Calu3 (cell line): ENCODE data around the gene SAFB. TPM values are rescaled to one million over a fixed set of nuclear protein-coding genes. Genes with fewer than 3 reads are reported as not detected.

ENCODE experiments used
- BruUV-seq: library from RNA; stranded (reverse); fragments of 400-500 nt; replicated peaks from 2 replicates; lab custom pipeline; 2021; lab: Mats Ljungman, UMichigan
- CTCF ChIA-PET: fragments of 300-600 bp; sonication (Branson Sonifier 250); formaldehyde crosslinking; loops from one replicate; lab custom pipeline; 2022; ENCODE audit warnings: antibody characterized with exemption; lab: Charles Lee
- DNase-seq: peaks from one replicate; pipeline ENCODE4 v3.0.0; 2022
- H3K27ac Mint-ChIP-seq: one replicate; pipeline ENCODE4 v1.8.0; 2022; ENCODE audit warnings: mixed read lengths; ENCODE audit not compliant: unreplicated experiment
- H3K27me3 Mint-ChIP-seq: one replicate; pipeline ENCODE4 v1.8.0; 2022; ENCODE audit warnings: mixed read lengths; ENCODE audit not compliant: unreplicated experiment
- H3K36me3 Mint-ChIP-seq: one replicate; pipeline ENCODE4 v1.8.0; 2022; ENCODE audit warnings: mild to moderate bottlenecking, moderate library complexity, mixed read lengths; ENCODE audit not compliant: insufficient read depth, unreplicated experiment
- H3K4me1 Mint-ChIP-seq: one replicate; pipeline ENCODE4 v1.8.0; 2022; ENCODE audit warnings: mild to moderate bottlenecking, low read depth, mixed read lengths; ENCODE audit not compliant: unreplicated experiment
- H3K4me3 Mint-ChIP-seq: one replicate; pipeline ENCODE4 v1.8.0; 2022; ENCODE audit warnings: mild to moderate bottlenecking, low read depth, moderate library complexity, mixed read lengths; ENCODE audit not compliant: unreplicated experiment
- H3K9me3 Mint-ChIP-seq: one replicate; pipeline ENCODE4 v1.8.0; 2022; ENCODE audit warnings: low read depth, mixed read lengths; ENCODE audit not compliant: unreplicated experiment
- intact Hi-C: fragments of 100-400 bp; cut with micrococcal nuclease; formaldehyde crosslinking; loops from one replicate; pipeline ENCODE4 v1.10.0; 2022; ENCODE audit not compliant: unreplicated experiment
- total RNA-seq: library from RNA; stranded (reverse); gene quantifications from 2 replicates; pipeline ENCODE4 v1.2.3, GENCODE V29; 2022
- TF ChIP-seq, protein P1 (sequence below): fragments of 200-600 bp; IDR thresholded peaks from one replicate; pipeline ENCODE4 v1.8.0; 2022; ENCODE audit warnings: antibody characterized with exemption; ENCODE audit not compliant: unreplicated experiment

SAFB gene
- total RNA-seq, 1 experiment from 2014 or later: 87.3 TPM

DNA sequence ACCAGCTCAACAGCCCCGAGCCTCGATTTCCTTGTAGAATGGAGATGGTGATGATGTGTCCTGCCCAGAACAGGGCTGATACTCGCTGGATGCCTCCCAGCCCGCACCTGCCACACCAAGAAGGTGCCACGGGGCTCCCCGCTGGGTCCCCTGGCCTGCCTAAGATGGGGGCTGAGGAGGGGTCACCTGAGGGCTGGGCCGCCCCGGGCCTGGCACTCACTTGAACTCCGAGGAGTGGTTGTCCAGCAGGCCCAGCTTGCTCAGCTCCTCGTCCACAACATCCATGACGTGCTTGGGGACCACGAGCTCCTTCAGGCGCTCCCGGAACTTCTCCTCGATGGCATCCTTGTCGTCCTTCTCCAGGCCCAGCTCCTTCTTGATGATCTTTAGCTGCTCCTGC lies 82.7 kb downstream of the SAFB start:
- no peaks in the 10 kb centered on the region for H3K27me3 Mint-ChIP-seq
- H3K36me3 Mint-ChIP-seq: peaks cover 64% of the 10 kb centered on the region
- H3K4me3 Mint-ChIP-seq: no peak overlapping the region
- DNase-seq: no peak
- BruUV-seq: no TSS peak
- TF ChIP-seq, protein P1, sequence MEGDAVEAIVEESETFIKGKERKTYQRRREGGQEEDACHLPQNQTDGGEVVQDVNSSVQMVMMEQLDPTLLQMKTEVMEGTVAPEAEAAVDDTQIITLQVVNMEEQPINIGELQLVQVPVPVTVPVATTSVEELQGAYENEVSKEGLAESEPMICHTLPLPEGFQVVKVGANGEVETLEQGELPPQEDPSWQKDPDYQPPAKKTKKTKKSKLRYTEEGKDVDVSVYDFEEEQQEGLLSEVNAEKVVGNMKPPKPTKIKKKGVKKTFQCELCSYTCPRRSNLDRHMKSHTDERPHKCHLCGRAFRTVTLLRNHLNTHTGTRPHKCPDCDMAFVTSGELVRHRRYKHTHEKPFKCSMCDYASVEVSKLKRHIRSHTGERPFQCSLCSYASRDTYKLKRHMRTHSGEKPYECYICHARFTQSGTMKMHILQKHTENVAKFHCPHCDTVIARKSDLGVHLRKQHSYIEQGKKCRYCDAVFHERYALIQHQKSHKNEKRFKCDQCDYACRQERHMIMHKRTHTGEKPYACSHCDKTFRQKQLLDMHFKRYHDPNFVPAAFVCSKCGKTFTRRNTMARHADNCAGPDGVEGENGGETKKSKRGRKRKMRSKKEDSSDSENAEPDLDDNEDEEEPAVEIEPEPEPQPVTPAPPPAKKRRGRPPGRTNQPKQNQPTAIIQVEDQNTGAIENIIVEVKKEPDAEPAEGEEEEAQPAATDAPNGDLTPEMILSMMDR: no peak
- peaks cover 8% of the 10 kb centered on the region for H3K4me1 Mint-ChIP-seq
- no peak overlapping the region for H3K27ac Mint-ChIP-seq
- intact Hi-C loops: no loop called here
- no peaks in the 10 kb centered on the region for H3K9me3 Mint-ChIP-seq
- CTCF ChIA-PET: interaction anchor here (1.3 kb wide), 1 partner anchor 16 kb away, joined by 3 read pairs; the partner anchor contains the start of gene RPL36

DNA sequence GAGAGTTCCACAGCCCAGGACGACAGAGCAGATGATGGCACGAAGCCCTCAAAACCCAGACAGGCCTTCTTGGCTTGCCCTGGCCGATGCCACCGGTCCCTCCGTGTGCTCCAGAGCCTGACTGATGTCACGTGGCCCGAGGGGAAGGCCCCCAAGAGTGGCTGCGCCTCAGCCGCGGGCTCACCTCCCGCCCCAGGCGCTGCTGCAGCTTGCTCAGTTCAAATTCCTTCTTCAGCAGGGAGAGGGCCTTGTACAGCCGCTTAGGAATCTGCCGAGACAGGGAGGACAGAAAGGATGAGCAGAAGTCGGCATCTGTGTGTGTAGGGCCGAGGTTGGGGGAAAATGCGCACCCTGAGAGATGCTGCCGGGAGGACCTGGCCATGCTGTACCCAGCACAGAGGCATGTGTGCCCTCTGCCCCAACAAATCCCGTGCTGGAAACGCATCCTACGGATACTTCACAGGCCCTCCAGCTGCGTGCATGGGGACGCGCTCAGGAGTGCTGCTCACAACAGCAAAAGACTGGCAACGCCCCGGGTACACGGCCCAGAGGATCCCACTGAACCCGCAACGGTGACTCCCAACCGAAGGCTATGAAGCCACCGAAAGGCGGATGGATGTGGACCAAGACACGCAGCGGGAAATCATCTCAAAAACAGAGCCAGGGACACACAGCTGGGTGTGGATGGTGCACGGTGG lies 84.1 kb downstream of the SAFB start:
- Mint-ChIP-seq H3K4me3 (no peak overlapping the region), H3K9me3 (no peaks in the 10 kb centered on the region), H3K4me1 (peaks cover 8% of the 10 kb centered on the region), H3K27me3 (no peaks in the 10 kb centered on the region), H3K27ac (no peak overlapping the region), H3K36me3 (peaks cover 58% of the 10 kb centered on the region)
- intact Hi-C loops: no loop called here
- DNase-seq: no peak
- CTCF ChIA-PET: no interaction called here
- no TSS peak for BruUV-seq
- TF ChIP-seq, protein P1: no peak

DNA sequence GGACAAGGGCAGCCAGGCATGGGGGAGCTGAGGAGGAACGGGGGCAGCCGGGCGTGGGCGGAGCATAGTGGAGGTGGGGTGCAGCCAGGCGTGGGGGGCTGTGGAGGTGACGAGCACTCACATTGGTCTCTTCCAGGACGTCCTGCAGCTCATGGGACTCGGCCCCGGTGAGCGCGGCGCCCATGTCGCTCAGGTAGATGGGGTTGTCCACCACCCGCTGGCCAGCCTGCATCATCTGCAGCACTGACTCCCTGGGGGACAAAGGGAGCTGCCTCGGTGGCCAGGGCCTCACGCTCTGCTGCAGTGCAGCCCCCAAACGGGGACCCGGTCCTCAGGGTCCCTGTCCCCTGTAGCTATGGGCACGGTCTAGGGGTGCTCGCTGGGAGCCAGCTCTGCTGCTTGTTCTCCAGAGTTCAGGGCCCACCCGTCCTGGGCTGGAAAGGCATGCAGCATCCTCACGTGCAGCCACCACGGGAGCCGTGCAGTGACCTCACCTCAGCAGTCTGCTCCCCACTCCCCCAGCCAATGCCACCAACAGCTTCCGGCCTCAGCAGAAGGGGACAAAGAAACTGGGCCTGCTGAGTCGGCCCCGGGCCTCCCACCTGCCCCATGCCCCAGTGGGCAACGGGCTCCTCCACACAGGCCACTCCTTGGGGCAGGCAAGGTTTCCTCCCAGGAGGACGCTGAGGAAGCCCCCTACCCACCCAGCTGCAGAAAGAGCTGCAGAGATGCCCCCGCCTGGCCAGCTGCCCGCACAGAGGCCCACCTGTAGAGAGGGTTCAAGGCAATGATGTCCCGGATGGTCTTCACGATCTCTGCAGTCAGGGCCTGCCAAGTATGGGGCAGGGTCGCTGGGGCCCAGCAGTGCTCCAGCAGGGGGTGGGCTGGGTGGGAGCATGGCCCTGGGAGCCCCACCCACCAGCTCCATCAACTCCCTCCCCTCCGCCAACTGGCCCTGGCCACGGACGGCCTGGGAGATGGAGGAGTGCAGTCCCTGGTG lies 85.0 kb downstream of the SAFB start:
- peaks cover 65% of the 10 kb centered on the region for H3K36me3 Mint-ChIP-seq

DNA sequence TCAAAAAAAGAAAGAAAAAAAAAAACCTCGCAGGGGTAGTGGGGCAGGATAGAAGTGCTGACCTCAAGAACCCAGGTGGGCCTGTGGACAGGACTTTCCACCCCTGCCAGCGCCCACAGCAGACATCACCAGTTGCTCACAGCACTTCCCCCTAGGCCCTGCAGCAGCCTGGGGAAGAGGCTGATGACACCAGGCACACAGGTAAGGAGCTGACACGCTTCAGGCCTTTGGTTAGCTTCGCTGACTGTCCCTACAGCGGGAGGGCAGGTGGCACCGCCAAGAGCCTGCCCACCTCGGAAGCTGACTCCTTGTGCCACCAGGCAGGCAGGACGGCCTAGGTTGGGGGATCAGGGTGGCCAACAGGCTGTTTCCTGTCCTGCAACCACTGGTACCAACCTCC lies 88.1 kb downstream of the SAFB start:
- no TSS peak for BruUV-seq
- H3K27me3 Mint-ChIP-seq: no peaks in the 10 kb centered on the region
- TF ChIP-seq, protein P1: no peak
- peaks cover 56% of the 10 kb centered on the region for H3K36me3 Mint-ChIP-seq
- H3K27ac Mint-ChIP-seq: no peak overlapping the region
- DNase-seq: no peak
- intact Hi-C loops: no loop called here
- H3K4me3 Mint-ChIP-seq: no peak overlapping the region
- CTCF ChIA-PET: interaction anchor here (0.6 kb wide), 1 partner anchor 27 kb away, joined by 5 read pairs; no protein-coding TSS in a partner anchor
- H3K9me3 Mint-ChIP-seq: no peaks in the 10 kb centered on the region
- H3K4me1 Mint-ChIP-seq: no peaks in the 10 kb centered on the region

More for the DNA sequence above, 85.0 kb downstream of the SAFB start:
- no peak for DNase-seq
- TF ChIP-seq, protein P1: no peak
- peaks cover 8% of the 10 kb centered on the region for H3K4me1 Mint-ChIP-seq
- no peaks in the 10 kb centered on the region for H3K27me3 Mint-ChIP-seq
- CTCF ChIA-PET: no interaction called here
- BruUV-seq: no TSS peak
- intact Hi-C loops: no loop called here
- H3K4me3 Mint-ChIP-seq: no peak overlapping the region
- H3K9me3 Mint-ChIP-seq: no peaks in the 10 kb centered on the region
- no peak overlapping the region for H3K27ac Mint-ChIP-seq
